C4-2B (cell line): ENCODE results near the gene GNPNAT1.

Experiments used
- H3K27ac ChIP-seq: fragments of 450-650 bp; 2 replicates; pipeline ENCODE4 v1.5.1; 2017
- CTCF ChIP-seq: fragments of 450-650 bp; conservative IDR thresholded peaks from 2 replicates; pipeline ENCODE4 v1.5.1; 2017; ENCODE audit warnings: mild to moderate bottlenecking
- ZFX ChIP-seq: fragments of 450-650 bp; IDR thresholded peaks from 2 replicates; pipeline ENCODE4 v1.6.1; 2017

The GNPNAT1 gene

GRCh38 chr14:52789118-52789517, 2.3 kb downstream of the GNPNAT1 start:
- no peak overlapping the region for H3K27ac ChIP-seq

GRCh38 chr14:52786887-52787286, 4.5 kb downstream of the GNPNAT1 start:
- TF ChIP-seq ZFX, result no peak
- no peak for TF ChIP-seq CTCF
- no peak overlapping the region for H3K27ac ChIP-seq

More at GRCh38 chr14:52789118-52789517, 2.3 kb downstream of the GNPNAT1 start:
- TF ChIP-seq CTCF (no peak), ZFX (no peak)

GRCh38 chr14:52783206-52783605, 8.2 kb downstream of the GNPNAT1 start:
- TF ChIP-seq CTCF, result no peak
- TF ChIP-seq ZFX, result no peak
- H3K27ac ChIP-seq, result no peak overlapping the region

GRCh38 chr14:52781629-52782028, 9.8 kb downstream of the GNPNAT1 start:
- no peak overlapping the region for H3K27ac ChIP-seq
- TF ChIP-seq CTCF (no peak), ZFX (no peak)

- TF ChIP-seq ZFX (no peak), CTCF (no peak)
- no peak overlapping the region for H3K27ac ChIP-seq
These were observed 10.5 kb downstream of the GNPNAT1 start for GRCh38 chr14:52780893-52781292.

- no peak for TF ChIP-seq CTCF
- no peak for TF ChIP-seq ZFX
- no peak overlapping the region for H3K27ac ChIP-seq
These were observed 12.7 kb downstream of the GNPNAT1 start for GRCh38 chr14:52778702-52779101.

GRCh38 chr14:52776816-52777215, 14.6 kb downstream of the GNPNAT1 start:
- TF ChIP-seq CTCF (no peak), ZFX (no peak)
- no peak overlapping the region for H3K27ac ChIP-seq
